Thyroid gland (tissue), 4 donors: ENCODE results near the gene LIMCH1.

Experiments used
- CTCF ChIP-seq, 6 experiments: fragments of 200-600 bp in 3 of 6; fragments of 450-650 bp in 3 of 6; sonication (generic) in 3 of 6; IDR thresholded peaks; one replicate each; pipeline ENCODE4 v1.5.1; 2016 to 2019; ENCODE audit warnings: antibody characterized with exemption in 6 of 6, mild to moderate bottlenecking in 2 of 6, inconsistent platforms in 1 of 6, moderate library complexity in 1 of 6
- POLR2A ChIP-seq, 2 donors: fragments of 450-650 bp; IDR thresholded peaks; one replicate each; pipeline ENCODE4 v1.6.1; 2017; ENCODE audit warnings: antibody characterized with exemption in 2 of 2, mild to moderate bottlenecking in 2 of 2, moderate library complexity in 1 of 2

- TF ChIP-seq POLR2A (IDR thresholded peaks at IDR 0.05): no peak
- TF ChIP-seq CTCF (IDR thresholded peaks at IDR 0.05): no peak
Measured at GRCh38 chr4:41686893-41687292, 148.9 kb downstream of the LIMCH1 start.
